AG20443 (cell line): Measurements from ENCODE around the gene BCL11B.

Experiments
- DNase-seq: peaks from one replicate; pipeline ENCODE4 v3.0.0; 2012; ENCODE audit warnings: low spot score, mixed read lengths

Gene BCL11B

GRCh38 chr14:99267837-99268781, 3.9 kb downstream of the BCL11B start:
- DNase-seq = no peak

GRCh38 chr14:99267381-99267780, 4.6 kb downstream of the BCL11B start:
- no peak for DNase-seq

DNA sequence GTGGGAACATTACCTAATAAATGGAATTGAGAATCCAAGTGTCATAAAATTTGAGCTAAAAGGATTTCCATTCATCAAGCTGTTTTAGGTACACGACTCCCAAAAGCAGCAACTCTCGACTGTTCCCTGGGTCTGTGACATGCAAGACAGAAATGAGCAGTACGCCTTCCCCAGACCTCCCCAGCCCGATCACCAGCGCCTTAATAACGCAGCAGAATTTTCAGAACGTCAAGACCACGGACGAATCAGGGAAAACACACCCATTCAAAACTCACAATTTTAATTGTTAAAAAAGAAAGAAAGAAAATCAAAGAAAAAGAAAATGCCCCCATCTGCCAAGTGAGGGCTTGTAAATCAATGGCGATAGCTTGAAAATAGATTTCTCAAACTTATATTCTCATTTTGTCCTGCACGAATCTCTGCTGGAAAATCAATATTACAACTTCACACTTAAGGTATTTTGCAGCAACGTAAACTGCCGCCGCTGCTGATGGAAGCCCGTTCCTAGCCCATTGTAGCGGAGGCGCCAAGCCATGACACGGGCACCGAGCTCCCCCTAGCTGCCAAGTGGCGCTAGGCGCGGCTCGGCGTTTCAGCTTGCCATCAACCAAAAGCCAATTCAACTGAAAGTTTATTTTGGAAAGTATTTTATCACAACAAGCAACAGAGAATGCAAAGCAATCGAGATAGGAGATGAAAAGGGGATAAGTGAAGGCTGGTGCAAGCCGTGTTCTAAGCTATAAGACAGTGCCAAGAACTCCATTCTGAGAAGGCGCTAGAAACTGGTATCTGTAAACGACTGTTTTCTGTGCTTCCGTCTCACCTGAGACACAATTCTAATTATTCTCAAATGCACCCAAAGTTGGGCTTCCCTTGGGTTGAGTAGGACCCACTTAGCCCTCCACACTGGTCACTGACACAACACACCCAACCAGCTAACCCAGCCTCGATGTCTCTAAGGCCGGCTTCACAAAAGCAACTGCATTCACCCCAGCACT, 5.5 kb downstream of the BCL11B start:
- peak; percentile 89 for DNase-seq

GRCh38 chr14:99265571-99265970, 6.4 kb downstream of the BCL11B start:
- DNase-seq = no peak

- DNase-seq = no peak
Measured at GRCh38 chr14:99264691-99265450, 7.1 kb downstream of the BCL11B start.

DNA sequence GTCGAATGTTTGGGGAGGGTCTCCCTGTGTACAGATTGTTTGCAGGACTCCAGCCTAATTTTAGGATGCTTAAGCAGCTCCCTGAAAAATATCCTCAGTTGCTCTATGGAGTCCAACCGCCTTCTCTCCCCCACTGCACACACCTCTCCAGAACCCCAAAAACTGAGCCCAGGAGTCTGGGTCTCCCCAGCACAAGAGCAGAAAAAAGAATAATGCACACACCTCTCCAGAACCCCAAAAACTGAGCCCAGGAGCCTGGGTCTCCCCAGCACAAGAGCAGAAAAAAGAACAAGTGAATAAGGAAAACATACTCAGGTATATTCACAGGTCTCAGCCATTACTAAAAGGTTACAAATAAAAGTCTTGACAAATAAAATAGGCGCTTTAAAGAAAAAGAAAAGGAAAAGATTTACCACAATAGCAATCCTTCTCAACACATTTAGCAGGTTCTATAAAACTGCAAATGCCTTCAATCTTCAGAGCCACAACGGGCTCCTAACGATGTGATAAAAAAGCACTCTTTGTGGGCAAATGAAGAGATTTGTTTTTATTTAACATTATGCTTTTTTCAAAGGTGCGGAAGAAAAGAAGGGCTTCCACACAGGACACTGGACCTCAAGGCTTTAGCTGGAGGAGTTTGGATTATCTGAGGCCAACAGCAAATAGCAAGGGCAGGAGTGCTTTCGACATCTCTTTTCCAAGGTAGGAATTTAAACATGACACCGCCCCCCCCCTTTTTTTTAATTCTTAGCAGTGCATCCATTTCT, 8.2 kb downstream of the BCL11B start:
- no peak for DNase-seq

DNA sequence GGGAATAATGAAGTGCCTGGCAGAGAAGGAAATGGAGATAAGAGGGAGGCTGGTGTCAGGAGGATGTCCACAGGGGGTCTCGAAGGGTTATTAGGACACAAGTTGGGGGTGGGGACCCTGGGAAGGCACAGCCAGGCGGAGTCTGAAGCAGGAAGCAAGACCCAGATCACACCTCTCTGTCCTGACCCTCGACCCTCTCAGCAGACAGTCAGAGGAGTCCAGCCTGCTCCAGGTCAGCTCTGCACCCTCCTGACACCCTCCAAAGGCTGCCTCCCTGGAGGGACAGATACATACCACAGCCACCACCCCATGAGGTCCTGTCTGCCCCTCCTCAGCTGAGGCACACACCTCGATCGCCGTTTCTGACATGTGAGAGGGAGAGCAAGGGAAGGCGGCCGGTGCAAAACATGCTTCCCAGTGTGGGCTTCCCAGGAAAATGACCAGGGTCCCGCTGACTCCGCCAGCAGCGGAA, 9.0 kb downstream of the BCL11B start:
- no peak for DNase-seq

- DNase-seq = no peak
Measured at GRCh38 chr14:99261912-99262787, 9.8 kb downstream of the BCL11B start.

GRCh38 chr14:99260587-99261551, 11.1 kb downstream of the BCL11B start:
- no peak for DNase-seq

DNA sequence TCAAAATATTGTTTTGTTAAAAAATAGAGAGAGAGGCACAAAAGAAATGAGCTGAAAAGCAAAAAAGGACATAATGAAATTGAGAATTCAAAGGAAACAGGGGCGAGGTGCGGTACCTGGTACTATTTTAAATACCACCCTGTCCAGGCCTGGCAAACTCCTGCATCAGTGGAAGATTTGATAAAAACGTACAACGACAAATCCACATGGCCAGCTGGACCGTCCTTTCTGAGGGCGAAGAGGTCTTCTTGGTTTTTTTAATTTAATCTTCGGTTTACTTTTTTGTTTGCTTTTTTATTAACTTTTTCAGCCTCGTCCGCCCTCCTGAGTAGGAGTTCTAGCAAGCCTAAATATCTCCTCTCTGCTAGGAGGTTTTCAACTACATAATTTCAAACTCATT, 11.9 kb downstream of the BCL11B start:
- DNase-seq = no peak

DNA sequence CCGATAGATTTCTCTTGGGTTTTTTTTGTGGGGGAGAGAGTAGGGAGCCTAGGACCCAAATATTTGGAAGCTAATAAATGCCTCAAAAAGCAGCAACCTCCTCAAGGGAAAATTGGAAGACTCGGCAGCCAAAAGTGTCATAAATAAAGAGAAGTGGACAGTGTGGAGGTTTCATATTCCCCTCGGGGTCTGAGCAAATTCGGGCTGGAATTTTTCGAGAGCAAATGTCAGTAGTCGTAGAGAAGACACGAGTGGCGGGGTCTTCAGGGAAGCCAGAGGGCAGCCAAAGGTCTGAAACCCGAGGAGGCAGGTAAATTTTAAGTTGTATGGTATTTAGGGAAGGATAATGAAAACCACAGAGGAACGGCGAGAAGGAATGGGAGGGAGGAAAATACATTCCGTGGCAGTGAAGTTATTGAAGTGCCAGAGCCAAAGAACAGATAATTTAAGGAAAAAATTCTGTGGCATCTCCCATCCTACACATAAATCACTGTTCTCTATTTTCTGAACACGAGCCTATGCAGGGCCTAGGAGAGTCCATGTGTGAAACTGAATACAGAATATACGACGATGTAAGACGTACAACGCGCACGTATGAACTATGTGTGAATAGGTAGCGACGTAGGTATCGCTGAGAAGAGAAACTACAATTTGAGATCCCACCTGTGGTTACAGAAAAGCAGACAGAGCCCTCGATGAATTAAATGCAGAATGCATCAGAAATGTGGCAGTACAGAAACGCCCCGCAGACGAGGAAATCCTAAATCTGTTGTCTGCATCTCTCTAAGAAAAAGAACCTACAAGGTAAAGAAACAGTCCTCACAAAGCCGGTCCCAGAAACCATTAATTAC, 12.9 kb downstream of the BCL11B start:
- DNase-seq = no peak

DNA sequence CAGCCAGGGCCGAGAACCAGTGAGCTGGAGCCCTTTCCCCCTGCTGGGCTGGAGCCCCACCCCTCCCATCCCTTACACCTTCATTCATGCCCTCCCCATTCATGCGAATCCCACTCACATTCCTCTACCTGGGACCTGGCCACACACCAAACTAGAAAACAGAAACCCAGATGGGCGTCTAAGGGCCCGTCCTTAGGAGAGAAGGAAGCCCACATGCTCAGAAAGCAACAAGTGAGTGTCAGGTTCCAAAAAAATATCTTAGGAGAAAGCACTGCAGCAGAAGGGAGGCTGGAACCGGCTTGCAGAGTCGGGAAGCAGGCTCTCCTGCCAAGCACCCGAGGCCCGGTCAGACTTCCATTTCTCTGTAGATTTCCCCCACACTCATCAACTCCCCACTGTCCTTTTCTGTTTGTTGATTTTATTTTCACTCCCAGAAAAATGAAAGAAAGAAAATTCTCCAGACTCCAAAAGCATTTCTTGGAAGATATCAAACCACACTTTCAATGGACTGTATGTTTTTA, 13.6 kb downstream of the BCL11B start:
- DNase-seq = no peak

DNA sequence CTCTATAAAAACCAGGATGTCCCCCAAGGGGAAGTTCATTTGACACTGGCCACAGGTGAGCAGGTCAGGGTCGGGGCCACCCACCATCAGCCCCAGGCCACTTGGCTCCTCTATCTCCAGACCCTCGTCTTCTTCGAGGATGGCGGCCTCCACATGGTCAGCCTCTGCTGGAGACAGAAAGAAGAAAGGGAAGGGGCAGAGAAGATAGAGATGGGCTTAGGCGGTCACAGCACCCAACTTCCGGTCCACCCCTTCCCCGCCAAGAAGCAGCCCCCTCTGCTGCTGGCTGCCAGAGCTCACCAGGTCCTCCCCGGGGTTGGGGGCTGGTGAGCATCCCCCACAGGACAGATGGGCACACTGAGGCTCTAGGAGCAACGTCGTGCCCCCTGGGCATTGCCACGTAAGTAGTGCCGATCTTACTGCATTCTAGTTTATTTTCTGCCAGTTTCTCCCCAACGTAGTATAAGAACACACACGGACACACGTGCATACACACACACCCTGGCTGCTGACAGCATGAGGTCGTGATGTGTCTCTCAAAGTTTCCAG, 14.2 kb downstream of the BCL11B start:
- DNase-seq = no peak

- DNase-seq = no peak
Measured at GRCh38 chr14:99257122-99257672, 14.8 kb downstream of the BCL11B start.

DNA sequence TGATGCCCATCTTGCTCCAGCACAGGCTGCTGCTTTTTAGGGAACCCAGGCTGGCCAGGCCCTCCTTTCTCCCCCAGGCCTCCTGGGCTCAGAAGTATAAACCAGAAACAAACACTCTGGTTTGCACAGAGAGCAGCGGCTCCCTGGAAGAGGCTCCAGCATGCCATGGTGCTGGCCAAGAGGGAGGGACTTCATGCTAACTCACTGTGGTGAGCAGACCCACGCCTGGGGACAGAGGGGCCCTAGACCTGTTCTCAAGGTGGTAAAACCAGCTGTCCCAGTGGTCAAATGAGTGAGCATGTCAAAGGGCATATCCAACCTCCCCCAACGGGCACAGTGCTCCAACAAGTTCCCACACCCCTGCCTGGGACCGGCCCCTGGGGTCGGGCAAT, 15.5 kb downstream of the BCL11B start:
- no peak for DNase-seq

DNA sequence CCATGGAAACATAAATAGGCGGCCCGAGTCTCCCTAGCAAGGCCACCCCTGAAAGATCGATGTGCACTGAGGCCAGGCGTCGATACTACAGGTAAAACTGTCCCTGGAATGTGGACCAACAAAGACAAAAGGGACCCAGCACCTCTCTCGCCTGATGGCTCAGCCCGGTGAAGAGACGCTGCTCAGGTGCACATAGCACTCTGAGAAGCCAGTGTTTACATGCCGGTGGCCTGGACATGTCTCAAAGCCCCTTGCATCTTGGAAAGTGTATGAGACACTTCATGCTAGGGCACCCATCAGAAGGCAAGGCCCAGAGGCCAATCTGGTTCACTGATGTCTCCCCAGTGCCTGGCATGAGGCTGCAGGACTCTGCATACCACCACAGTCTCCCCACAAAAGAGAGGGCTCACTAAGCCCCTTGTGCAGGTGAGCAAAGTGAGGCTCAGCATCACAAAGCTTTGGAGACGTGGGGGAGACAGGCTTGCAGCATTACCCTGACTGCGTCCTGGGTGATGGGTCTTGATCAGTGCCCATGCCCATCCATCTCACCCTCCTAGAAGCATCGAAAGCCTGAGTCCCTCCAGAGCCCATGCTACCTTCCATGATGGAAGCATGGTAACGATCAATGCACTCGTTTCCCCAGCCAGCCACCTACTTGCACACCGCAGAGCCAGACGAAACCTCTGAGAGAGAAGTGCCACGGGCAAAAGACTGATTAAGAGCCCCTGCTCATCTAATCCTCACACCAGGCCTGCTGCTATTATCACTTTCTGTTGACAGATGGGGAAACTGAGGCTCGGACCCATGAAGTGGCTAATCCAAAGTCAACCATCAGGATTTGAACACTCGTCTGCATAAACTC, 16.1 kb downstream of the BCL11B start:
- no peak for DNase-seq
